Fibroblast of mammary gland (primary cell): Measurements from ENCODE around the gene TTLL9.

Experiments used
- DNase-seq: peaks from one replicate; pipeline ENCODE4 v3.0.0-alpha.2; 2010; ENCODE audit warnings: low read depth
- H3K4me3 ChIP-seq: 2 replicates; pipeline ENCODE4 v1.5.1; 2011; ENCODE audit warnings: low read depth, mild to moderate bottlenecking, low read length, moderate library complexity; ENCODE audit not compliant: control insufficient read depth
- TF ChIP-seq, protein P1 (sequence below): conservative IDR thresholded peaks from 2 replicates; pipeline ENCODE4 v1.5.1; 2011; ENCODE audit warnings: low read depth, low read length, inconsistent platforms; ENCODE audit not compliant: control insufficient read depth, insufficient read depth

TTLL9 gene

DNA sequence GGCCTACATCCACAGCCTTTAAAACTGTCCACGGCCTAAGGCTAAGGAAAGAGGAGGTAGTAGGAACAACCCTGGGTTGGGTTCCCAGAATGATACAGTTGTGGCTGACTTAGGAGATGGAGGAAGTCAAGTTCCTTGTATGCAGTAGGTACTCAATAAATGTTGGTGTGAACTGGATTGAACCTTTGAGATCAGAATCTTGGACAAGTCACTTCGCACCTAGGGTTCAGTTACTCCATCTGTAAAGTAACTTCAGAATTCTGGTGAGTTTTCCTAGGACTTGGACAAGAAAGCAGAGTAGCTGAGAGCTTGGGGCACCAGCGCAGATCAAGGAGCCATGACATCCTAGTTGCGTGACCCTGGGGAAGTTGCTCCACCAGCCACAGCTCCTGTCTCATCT is 106.6 kb downstream of the TTLL9 start:
- no peak overlapping the region for H3K4me3 ChIP-seq
- TF ChIP-seq, protein P1, sequence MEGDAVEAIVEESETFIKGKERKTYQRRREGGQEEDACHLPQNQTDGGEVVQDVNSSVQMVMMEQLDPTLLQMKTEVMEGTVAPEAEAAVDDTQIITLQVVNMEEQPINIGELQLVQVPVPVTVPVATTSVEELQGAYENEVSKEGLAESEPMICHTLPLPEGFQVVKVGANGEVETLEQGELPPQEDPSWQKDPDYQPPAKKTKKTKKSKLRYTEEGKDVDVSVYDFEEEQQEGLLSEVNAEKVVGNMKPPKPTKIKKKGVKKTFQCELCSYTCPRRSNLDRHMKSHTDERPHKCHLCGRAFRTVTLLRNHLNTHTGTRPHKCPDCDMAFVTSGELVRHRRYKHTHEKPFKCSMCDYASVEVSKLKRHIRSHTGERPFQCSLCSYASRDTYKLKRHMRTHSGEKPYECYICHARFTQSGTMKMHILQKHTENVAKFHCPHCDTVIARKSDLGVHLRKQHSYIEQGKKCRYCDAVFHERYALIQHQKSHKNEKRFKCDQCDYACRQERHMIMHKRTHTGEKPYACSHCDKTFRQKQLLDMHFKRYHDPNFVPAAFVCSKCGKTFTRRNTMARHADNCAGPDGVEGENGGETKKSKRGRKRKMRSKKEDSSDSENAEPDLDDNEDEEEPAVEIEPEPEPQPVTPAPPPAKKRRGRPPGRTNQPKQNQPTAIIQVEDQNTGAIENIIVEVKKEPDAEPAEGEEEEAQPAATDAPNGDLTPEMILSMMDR, result no peak

DNA sequence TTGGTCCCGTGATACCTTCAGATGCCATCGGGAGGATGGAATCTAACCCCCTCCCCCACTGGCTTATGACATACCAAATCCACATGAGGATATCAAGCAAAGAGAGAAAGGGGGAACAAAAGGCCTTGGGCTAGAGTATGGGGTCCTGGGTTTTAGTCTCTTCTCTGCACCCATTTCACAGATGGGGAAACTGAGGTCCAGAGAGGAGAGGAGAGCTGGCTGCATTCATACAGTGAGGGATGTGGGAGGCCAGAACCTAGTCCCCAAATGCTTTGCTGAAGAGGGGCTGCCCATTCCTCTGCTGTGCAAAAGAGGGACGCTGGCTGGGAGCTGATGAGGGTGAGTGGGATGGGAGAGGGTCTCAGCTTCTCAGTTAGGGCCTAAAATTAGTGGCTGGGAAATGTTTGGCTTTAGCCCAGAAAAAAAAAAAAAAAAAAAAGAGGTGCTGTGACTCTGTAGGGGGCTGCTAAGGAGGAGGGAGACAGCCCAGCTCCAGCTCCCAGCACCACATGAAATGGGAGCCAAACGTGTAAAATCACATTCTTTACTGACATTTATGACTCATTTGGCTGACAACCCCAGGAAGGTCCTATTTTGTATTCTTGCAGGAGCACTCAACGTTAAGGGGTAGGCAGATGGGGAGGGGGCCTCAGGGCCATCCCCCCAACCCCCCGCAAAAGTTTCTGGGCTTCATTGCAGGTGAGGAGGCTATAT is 109.4 kb downstream of the TTLL9 start:
- DNase-seq, result no peak
- TF ChIP-seq, protein P1, result no peak
- H3K4me3 ChIP-seq, result no peak overlapping the region

More for the DNA sequence above, 106.6 kb downstream of the TTLL9 start:
- no peak for DNase-seq

DNA sequence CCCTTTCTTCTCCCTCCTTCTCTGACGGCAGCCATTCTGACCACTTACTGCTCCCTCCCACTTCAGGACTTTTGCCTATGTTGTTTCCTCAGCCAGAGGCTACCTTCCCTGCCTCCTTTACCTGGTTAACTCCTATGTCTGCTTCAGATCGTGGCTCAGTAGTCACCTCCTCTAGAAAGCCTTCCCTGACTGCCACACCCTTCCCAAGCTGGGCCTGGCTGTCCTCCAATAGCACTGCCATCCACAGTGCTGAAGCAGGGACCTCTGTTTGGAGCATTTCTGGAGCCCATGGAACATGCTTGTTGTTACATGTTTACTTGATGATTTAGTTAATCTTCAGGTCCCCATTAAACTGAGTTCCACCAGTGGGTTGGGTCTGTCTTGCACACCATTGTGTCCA is 111.3 kb downstream of the TTLL9 start:
- DNase-seq, result no peak
- TF ChIP-seq, protein P1, result no peak
- no peak overlapping the region for H3K4me3 ChIP-seq

DNA sequence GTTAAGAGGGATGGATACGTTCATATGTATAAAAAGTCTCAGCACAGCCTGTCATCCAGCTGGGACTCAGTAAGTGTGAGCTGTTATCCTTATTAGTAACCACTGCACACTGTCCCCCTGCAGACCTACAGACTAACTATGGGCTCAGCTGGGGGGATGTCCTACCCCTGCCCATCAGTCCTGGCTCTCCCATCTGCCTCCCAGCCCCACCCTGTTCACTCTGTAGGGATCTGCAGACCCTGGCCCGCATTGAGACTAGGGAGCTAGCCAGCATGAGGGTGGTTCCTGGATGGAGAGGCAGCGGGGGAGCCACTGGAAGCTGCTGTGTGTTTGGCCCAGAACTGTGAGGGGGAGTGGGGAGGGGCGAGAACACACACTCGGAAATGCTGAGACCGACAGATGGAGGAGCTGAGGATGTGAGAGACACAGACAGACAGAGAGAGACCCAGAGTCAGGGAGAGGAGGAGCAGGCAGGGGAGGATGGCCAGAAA is 114.6 kb downstream of the TTLL9 start:
- no peak overlapping the region for H3K4me3 ChIP-seq
- TF ChIP-seq, protein P1, result no peak
- DNase-seq, result no peak

DNA sequence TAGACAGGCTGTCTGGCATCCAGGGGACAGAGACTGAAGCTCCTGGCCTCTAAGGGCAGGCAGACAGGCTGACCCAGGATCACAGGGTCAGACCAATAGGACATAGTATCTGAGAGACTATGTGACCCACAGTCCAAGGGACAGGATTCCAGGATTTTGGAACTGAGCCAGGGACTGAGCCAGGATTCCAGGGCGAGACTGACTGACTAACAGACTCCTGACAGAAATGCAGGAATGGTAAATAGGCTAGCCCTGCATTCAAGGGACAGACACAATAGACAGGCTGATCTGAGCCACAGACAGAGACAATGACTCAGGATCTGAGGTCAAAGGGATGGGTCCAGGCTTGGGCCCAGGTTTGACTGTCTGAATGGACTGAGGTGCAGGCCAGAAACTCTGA is 117.3 kb downstream of the TTLL9 start:
- no peak overlapping the region for H3K4me3 ChIP-seq
- peak; percentile 11 for DNase-seq
- TF ChIP-seq, protein P1, result no peak

DNA sequence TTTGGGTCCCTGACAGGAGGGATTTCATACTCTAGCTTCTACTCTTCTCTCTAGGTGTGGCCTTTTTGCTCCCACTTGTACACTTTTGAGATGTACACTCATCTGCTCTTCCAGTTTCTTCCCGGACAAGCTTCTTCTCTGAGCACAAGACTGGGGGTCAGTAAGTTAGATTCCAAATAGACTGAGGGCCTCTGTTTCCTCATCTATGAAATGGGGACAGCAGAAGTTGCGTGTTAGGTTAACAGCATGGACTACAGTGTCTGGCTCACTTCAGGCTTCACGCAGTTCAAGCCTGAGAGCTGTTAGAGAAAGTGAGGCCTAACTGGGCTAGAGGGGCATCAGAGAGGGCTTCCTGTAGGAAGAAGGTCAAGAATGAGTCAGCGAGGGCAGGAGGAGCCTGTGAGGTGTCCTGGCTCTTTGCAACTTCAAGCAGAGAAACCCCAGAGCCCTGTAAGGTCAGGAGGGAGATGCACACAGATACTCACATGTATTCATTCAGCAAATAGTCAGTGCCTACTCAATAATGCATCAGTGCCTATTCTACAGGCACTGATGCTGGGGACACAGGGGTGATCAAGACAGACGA is 118.1 kb downstream of the TTLL9 start:
- H3K4me3 ChIP-seq, result no peak overlapping the region
- TF ChIP-seq, protein P1, result no peak
- no peak for DNase-seq
